HG03175 (cell line): ENCODE data around the gene STAG3.
"Not testable (repeated sequence)": the region's sequence is repeated elsewhere in the genome, so short reads cannot be mapped to it uniquely, and the experiment has no call there.

Experiments used
- ATAC-seq: cut with Tn5 transposase; IDR thresholded peaks from one replicate; pipeline ENCODE4 v1.9.1; 2021; ENCODE audit warnings: mild to moderate bottlenecking, moderate library complexity; ENCODE audit not compliant: unreplicated experiment

STAG3 gene

DNA sequence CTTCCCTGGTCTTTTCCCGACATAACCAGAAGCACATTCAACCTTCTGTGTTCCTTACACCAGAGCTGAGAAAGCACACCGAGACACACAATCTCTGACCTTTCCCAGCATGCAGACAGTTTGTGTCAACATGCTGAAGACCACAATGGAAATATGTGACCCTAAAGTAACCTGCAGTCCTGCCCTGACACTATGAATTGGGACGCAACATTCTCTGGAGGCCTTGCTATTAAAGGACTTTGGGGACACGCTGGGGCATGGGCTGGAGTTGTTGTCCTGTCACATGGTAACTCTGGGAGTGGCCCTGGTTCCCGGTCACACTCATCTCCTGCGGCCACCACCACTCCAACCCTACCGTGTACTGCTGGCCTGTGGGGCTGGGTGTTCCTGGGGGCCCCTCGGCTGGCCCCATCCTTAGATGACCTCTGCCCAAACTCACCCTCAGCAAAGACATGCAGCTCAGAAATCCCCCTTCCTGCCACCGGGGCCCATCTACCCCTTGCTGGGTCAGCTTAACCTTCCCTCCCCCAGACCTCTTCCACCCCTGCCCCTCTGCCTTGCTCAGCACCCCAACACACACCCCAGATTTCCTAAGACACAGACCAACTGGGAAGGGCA is 67.4 kb downstream of the STAG3 start:
- not testable (repeated sequence) for ATAC-seq

- not testable (repeated sequence) for ATAC-seq
These were observed 68.6 kb downstream of the STAG3 start for GRCh38 chr7:100246121-100246864.

DNA sequence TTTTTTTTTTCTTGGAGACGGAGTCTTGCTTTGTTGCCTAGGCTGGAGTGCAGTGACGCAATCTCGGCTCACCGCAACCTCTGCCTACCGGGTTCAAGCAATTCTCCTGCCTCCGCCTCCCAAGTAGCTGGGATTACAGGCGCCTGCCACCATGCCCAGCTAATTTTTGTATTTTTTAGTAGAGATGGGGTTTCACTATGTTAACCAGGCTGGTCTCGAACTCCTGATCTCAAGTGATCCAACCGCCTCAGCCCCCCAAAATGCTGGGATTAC is 69.1 kb downstream of the STAG3 start:
- ATAC-seq: not testable (repeated sequence)

- no peak for ATAC-seq
These were observed 69.5 kb downstream of the STAG3 start for GRCh38 chr7:100247152-100247757.

GRCh38 chr7:100248483-100248882 is 70.8 kb downstream of the STAG3 start:
- no peak for ATAC-seq

DNA sequence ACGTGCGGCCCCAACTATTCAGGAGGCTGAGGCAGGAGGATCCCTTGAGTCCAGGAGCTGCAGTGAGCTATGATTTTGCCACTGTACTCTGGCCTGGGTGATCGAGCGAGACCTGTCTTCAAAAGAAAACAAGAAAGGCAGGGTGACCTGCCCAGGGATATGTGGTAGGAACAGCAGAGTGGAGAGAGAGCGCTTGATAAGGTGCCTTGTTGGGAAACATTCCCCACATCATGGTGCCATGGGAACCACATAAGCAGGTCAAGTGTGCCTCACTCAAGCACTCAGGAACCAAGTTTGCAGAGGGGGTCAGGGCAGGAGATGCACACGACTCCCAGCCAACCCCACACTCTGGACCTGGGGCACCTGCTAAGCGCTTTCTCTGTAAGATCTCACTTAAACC is 79.3 kb downstream of the STAG3 start:
- no peak for ATAC-seq

DNA sequence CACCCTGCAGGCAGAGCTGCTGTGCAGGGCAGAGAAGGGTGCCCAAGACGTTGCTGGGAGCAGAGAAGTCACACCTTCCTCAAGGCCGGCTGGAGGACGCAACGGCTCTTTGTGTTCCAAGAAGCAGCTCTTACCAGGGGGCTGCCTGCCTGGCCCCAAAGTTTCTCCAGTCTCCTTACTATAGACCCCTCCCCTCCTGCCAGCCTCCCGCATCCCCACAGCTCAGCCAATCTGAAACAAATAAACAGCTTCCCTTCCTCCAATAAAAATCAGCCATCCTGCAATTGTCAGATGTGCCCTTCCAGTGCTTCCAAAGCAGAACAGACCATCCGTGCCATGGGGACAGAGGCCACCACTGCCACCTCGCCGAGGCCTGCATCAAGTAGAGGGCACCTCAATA is 82.3 kb downstream of the STAG3 start:
- ATAC-seq: not testable (repeated sequence)

GRCh38 chr7:100262896-100263295 is 85.2 kb downstream of the STAG3 start:
- ATAC-seq: not testable (repeated sequence)
